Type B pancreatic cell (in vitro differentiated cells): ENCODE measurements around the gene B3GAT3. TPM values are rescaled to one million over a fixed set of nuclear protein-coding genes. Genes with fewer than 3 reads are reported as not detected.

Experiments used
- DNase-seq: peaks from one replicate; pipeline ENCODE4 v3.0.0; 2021; ENCODE audit warnings: mixed read lengths; ENCODE audit not compliant: unreplicated experiment; ENCODE audit errors: extremely low spot score
- H3K27ac Mint-ChIP-seq: 2 replicates; pipeline ENCODE4 v1.8.0; 2021; ENCODE audit warnings: mild to moderate bottlenecking, mixed read lengths
- H3K27me3 Mint-ChIP-seq: 2 replicates; pipeline ENCODE4 v1.8.0; 2021; ENCODE audit warnings: mixed read lengths
- H3K36me3 Mint-ChIP-seq: 2 replicates; pipeline ENCODE4 v1.8.0; 2021; ENCODE audit warnings: mixed read lengths
- H3K4me1 Mint-ChIP-seq: one replicate; pipeline ENCODE4 v1.8.0; 2021; ENCODE audit warnings: mixed read lengths; ENCODE audit not compliant: unreplicated experiment
- H3K4me3 Mint-ChIP-seq: 2 replicates; pipeline ENCODE4 v1.8.0; 2021; ENCODE audit warnings: mild to moderate bottlenecking, mixed read lengths
- H3K9me3 Mint-ChIP-seq: 2 replicates; pipeline ENCODE4 v1.8.0; 2021; ENCODE audit warnings: mixed read lengths
- CTCF ChIP-seq: fragments of 200-600 bp; sonication (generic); conservative IDR thresholded peaks from 2 replicates; pipeline ENCODE4 v1.5.0; 2021; ENCODE audit warnings: antibody characterized with exemption, mild to moderate bottlenecking
- total RNA-seq: library from RNA; stranded (reverse); gene quantifications from 2 replicates; pipeline ENCODE4 v1.2.1, GENCODE V29; 2021; ENCODE audit warnings: low replicate concordance

Gene B3GAT3
- total RNA-seq, 1 donor from 2014 or later, result 50.0 TPM

DNA sequence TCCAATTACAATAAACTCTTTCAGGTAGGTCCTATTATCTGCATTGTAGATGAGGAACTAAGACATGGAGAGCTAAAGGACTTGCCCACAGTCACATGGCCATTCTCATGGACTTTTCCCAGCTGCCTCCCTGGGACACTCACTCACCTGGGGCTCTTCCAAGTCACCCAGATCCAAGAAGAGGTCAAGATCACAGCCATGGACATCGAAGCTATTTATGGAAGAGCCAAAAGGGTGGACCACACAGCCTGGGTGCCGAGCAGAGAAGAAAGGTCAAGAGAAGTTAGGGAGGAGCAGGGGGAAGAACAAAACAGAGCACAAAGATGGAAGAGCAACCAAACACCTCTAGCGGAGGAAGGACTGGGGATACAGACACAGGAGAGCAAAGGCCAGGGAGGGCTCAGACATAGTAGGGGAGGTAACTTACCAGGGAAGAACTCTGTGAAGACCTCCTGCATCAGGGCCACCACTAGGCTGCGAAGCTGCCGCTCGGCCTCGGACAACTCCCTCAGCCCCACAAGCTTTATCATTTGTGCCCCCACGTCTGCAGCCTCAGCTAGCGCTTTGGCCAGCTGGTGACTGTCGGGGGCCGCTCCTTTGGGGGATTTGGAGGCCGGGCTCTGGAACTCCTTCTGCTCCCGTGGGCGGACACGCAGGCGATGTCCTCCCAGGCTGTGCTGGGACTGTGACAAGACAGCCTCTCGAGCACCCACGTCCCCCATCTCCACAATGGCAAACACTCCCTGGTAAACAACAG lies 40.6 kb downstream of the B3GAT3 start:
- no peak overlapping the region for H3K27ac Mint-ChIP-seq
- H3K27me3 Mint-ChIP-seq, result no peaks in the 10 kb centered on the region
- DNase-seq, result no peak
- H3K4me1 Mint-ChIP-seq, result no peaks in the 10 kb centered on the region
- no peak overlapping the region for H3K4me3 Mint-ChIP-seq
- TF ChIP-seq CTCF, result no peak
- H3K36me3 Mint-ChIP-seq, result peaks cover 9% of the 10 kb centered on the region
- H3K9me3 Mint-ChIP-seq, result no peaks in the 10 kb centered on the region

DNA sequence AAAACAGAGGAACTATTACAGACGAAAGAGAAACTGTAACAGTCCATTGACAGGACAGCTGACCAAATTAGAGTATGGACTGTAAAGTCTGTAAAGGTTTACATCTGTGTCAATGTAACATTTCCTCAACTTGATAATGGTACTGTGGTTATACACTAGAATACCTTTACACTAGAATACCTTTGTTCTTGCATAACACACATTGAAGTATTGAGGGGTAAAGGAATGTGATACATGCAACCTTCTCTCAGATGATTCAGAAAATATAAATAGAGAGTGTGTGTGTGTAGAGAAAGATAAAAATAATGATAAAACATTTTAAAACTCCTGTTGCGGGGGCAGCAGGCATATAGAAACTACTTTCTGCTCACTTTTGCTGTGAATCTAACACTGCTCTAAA lies 42.5 kb downstream of the B3GAT3 start:
- H3K36me3 Mint-ChIP-seq, result peaks cover 9% of the 10 kb centered on the region
- no peak for DNase-seq
- H3K4me3 Mint-ChIP-seq, result no peak overlapping the region
- H3K4me1 Mint-ChIP-seq, result peaks cover 10% of the 10 kb centered on the region
- no peaks in the 10 kb centered on the region for H3K27me3 Mint-ChIP-seq
- TF ChIP-seq CTCF, result no peak
- H3K27ac Mint-ChIP-seq, result no peak overlapping the region
- no peaks in the 10 kb centered on the region for H3K9me3 Mint-ChIP-seq

DNA sequence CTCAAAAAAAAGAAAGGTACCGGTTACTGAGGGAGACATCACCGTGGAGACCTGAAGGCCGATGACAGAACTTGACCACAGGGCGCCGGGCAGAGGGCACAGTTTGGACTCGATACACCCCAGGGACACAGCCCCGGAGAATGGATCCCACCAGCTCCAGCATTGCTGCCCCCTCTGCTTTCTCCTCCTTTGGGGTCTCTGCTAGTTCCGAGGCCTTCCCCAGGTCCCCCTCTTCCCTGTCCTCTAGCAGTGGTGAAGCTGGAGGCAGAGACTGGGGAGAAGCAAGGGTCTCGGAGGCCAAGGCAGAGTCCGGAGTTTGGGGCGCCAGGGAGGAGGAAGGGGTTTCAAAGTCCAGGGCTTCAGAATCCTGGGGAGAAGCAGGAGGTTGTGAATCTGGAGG lies 43.2 kb downstream of the B3GAT3 start:
- Mint-ChIP-seq H3K36me3 (peaks cover 6% of the 10 kb centered on the region), H3K4me1 (peaks cover 10% of the 10 kb centered on the region), H3K9me3 (no peaks in the 10 kb centered on the region), H3K4me3 (no peak overlapping the region), H3K27ac (no peak overlapping the region), H3K27me3 (no peaks in the 10 kb centered on the region)
- no peak for TF ChIP-seq CTCF
- DNase-seq, result no peak

GRCh38 chr11:62577046-62577714 lies 44.6 kb downstream of the B3GAT3 start:
- H3K27me3 Mint-ChIP-seq, result no peaks in the 10 kb centered on the region
- peaks cover 20% of the 10 kb centered on the region for H3K4me1 Mint-ChIP-seq
- TF ChIP-seq CTCF, result no peak
- no peaks in the 10 kb centered on the region for H3K9me3 Mint-ChIP-seq
- no peak for DNase-seq
- H3K4me3 Mint-ChIP-seq, result no peak overlapping the region
- H3K36me3 Mint-ChIP-seq, result peaks cover 15% of the 10 kb centered on the region
- no peak overlapping the region for H3K27ac Mint-ChIP-seq

DNA sequence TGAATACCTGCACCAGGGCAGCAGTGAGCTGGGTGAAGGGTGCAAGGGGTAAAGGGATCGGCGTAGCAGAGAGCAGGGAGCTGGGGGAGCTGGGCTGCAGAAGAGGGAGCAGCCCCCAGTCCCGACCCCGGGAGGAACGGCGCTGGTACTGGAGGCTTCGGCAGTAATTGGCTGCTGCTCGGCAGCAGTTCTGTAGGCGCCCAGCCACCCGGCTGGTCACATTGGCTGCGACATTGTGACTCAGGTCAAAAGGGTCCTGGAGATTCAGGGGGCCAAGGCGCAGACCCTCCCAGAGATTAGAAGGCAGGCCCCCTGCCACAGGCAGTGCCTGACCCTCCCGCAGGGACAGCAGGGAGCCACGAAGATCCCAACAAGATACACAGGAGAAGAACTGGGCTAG lies 45.9 kb downstream of the B3GAT3 start:
- H3K4me1 Mint-ChIP-seq, result peaks cover 28% of the 10 kb centered on the region
- TF ChIP-seq CTCF, result no peak
- DNase-seq, result no peak
- H3K27me3 Mint-ChIP-seq, result no peaks in the 10 kb centered on the region
- H3K36me3 Mint-ChIP-seq, result peaks cover 28% of the 10 kb centered on the region
- peak overlapping the region; percentile 98 for H3K4me3 Mint-ChIP-seq
- no peaks in the 10 kb centered on the region for H3K9me3 Mint-ChIP-seq
- peak overlapping the region; percentile 74 for H3K27ac Mint-ChIP-seq
